Breast epithelium (tissue), 4 donors: ENCODE measurements around the gene RNF19B. TPM values are rescaled to one million over a fixed set of nuclear protein-coding genes. Genes with fewer than 3 reads are reported as not detected.

ENCODE experiments used
- DNase-seq, 2 donors: peaks; one replicate each; pipeline ENCODE4 v3.0.0-alpha.2; 2019; ENCODE audit warnings: low spot score in 2 of 2
- H3K27ac ChIP-seq, 2 donors: fragments of 200-600 bp; sonication (generic) in 1 of 2; one replicate each; pipeline ENCODE4 v1.5.1; 2016 to 2019; ENCODE audit warnings: mild to moderate bottlenecking in 1 of 2
- H3K27me3 ChIP-seq, 2 donors: fragments of 200-600 bp; sonication (generic) in 1 of 2; one replicate each; pipeline versions ENCODE4 v1.5.1 to v1.6.0; 2017 to 2019; ENCODE audit warnings: control low read depth in 1 of 2, mild to moderate bottlenecking in 1 of 2
- H3K36me3 ChIP-seq: fragments of 200-600 bp; one replicate; pipeline ENCODE4 v1.5.1; 2019
- H3K4me1 ChIP-seq, 2 donors: fragments of 200-600 bp; sonication (generic); one replicate each; pipeline ENCODE4 v1.5.1; 2016 to 2019; ENCODE audit warnings: control low read depth in 1 of 2
- H3K4me3 ChIP-seq, 3 donors: fragments of 200-600 bp; sonication (generic); 1 replicate in 2 of 3; 2 replicates in 1 of 3; pipeline ENCODE4 v1.5.1; 2016 to 2019; ENCODE audit warnings: mild to moderate bottlenecking in 3 of 3, moderate library complexity in 2 of 3
- H3K9me3 ChIP-seq, 2 donors: fragments of 200-600 bp; sonication (generic) in 1 of 2; one replicate each; pipeline ENCODE4 v1.5.1; 2016 to 2019; ENCODE audit warnings: control low read depth in 1 of 2
- CTCF ChIP-seq, 3 donors: fragments of 450-650 bp; IDR thresholded peaks; one replicate each; pipeline ENCODE4 v1.5.1; 2016 to 2017; ENCODE audit warnings: antibody characterized with exemption in 3 of 3, mild to moderate bottlenecking in 3 of 3, moderate library complexity in 3 of 3
- POLR2A ChIP-seq: fragments of 450-650 bp; IDR thresholded peaks from one replicate; pipeline ENCODE4 v1.6.1; 2016; ENCODE audit warnings: antibody characterized with exemption, mild to moderate bottlenecking, moderate library complexity
- POLR2AphosphoS5 ChIP-seq, 3 donors: sonication (generic); formaldehyde crosslinking; IDR thresholded peaks; one replicate each; pipeline ENCODE4 v1.6.1; 2017; ENCODE audit warnings: antibody characterized with exemption in 3 of 3
- intact Hi-C: fragments of 100-400 bp; cut with DNase I; formaldehyde crosslinking; loops from one replicate; pipeline ENCODE4 v1.15.1; 2023; ENCODE audit warnings: low total_unique reads
- total RNA-seq, 3 donors: library from RNA; depleted of rRNA; stranded (reverse); fragments of >200 nt; gene quantifications; one replicate each; pipeline ENCODE4 v1.1.0, GENCODE V29; 2016

RNF19B gene
- total RNA-seq, 3 donors from 2014 or later, result 15.7 to 22.5 (median 16.7) TPM

GRCh38 chr1:32939655-32940371, 24.8 kb downstream of the RNF19B start:
- Histone ChIP-seq H3K4me1 (no peaks in the 10 kb centered on the region), H3K27ac (peak overlapping the region in 1 of 2 donors; percentile 46), H3K36me3 (peaks cover 4% of the 10 kb centered on the region), H3K4me3 (no peak overlapping the region), H3K27me3 (no peaks in the 10 kb centered on the region), H3K9me3 (no peaks in the 10 kb centered on the region)
- DNase-seq, result no peak
- intact Hi-C loops, result loop anchor here (10.0 kb wide), 1 partner anchor 155 kb away; no protein-coding TSS in a partner anchor
- TF ChIP-seq CTCF (IDR thresholded peaks at IDR 0.05), result no peak
- no peak for TF ChIP-seq POLR2A
- TF ChIP-seq POLR2AphosphoS5 (IDR thresholded peaks at IDR 0.05), result no peak

GRCh38 chr1:32937061-32937460, 27.5 kb downstream of the RNF19B start:
- DNase-seq, result no peak
- Histone ChIP-seq H3K36me3 (peaks cover 1% of the 10 kb centered on the region), H3K27ac (no peak overlapping the region), H3K4me1 (peaks cover 0 to 5% of the 10 kb centered on the region in 2 donors), H3K9me3 (no peaks in the 10 kb centered on the region), H3K27me3 (no peaks in the 10 kb centered on the region), H3K4me3 (no peak overlapping the region)
- intact Hi-C loops, result loop anchor here (10.0 kb wide), 1 partner anchor 158 kb away; no protein-coding TSS in a partner anchor
- TF ChIP-seq CTCF (IDR thresholded peaks at IDR 0.05), result no peak
- no peak for TF ChIP-seq POLR2A
- TF ChIP-seq POLR2AphosphoS5 (IDR thresholded peaks at IDR 0.05), result no peak

GRCh38 chr1:32934535-32934934, 30.1 kb downstream of the RNF19B start:
- Histone ChIP-seq H3K27ac (peak overlapping the region; percentile 57 to 70), H3K27me3 (no peaks in the 10 kb centered on the region), H3K4me3 (no peak overlapping the region), H3K9me3 (no peaks in the 10 kb centered on the region), H3K4me1 (peaks cover 0 to 5% of the 10 kb centered on the region in 2 donors), H3K36me3 (no peaks in the 10 kb centered on the region)
- TF ChIP-seq POLR2AphosphoS5 (IDR thresholded peaks at IDR 0.05) (no peak), CTCF (IDR thresholded peaks at IDR 0.05) (no peak), POLR2A (no peak)
- intact Hi-C loops, result loop anchor here (10.0 kb wide), 1 partner anchor 160 kb away; no protein-coding TSS in a partner anchor
- no peak for DNase-seq

- intact Hi-C loops, result loop anchor here (10.0 kb wide), 1 partner anchor 161 kb away; no protein-coding TSS in a partner anchor
- peak in 1 of 2 donors; percentile 29 for DNase-seq
Observed at GRCh38 chr1:32933742-32934322, 30.8 kb downstream of the RNF19B start.

More at GRCh38 chr1:32933742-32934322, 30.8 kb downstream of the RNF19B start:
- no peaks in the 10 kb centered on the region for H3K36me3 ChIP-seq
- peaks cover 0 to 5% of the 10 kb centered on the region in 2 donors for H3K4me1 ChIP-seq
- H3K27ac ChIP-seq, result peak overlapping the region; percentile 57 to 70
- no peaks in the 10 kb centered on the region for H3K9me3 ChIP-seq
- no peak for TF ChIP-seq CTCF (IDR thresholded peaks at IDR 0.05)
- H3K27me3 ChIP-seq, result no peaks in the 10 kb centered on the region
- no peak overlapping the region for H3K4me3 ChIP-seq
